HEK293 (cell line): Measurements from ENCODE around the gene YWHAQ.
"Not testable (repeated sequence)": the region's sequence is repeated elsewhere in the genome, so short reads cannot be mapped to it uniquely, and the experiment has no call there.

Experiments used
- CTCF ChIA-PET: fragments of 350-600 bp; formaldehyde crosslinking; extraction: SDS; loops from one replicate; lab custom pipeline; 2021; ENCODE audit warnings: antibody characterized with exemption; lab: Yijun Ruan, JAX
- POLR2A ChIA-PET: fragments of 300-600 bp; formaldehyde crosslinking; extraction: SDS; loops from one replicate; lab custom pipeline; 2020; ENCODE audit warnings: antibody characterized with exemption, inconsistent platforms; lab: Yijun Ruan, JAX
- H3K27ac ChIP-seq: fragments of 200-500 bp; sonication (Bioruptor generic); 2 replicates; pipeline ENCODE4 v1.5.1; 2014; ENCODE audit warnings: low read depth, low read length, control low read depth, inconsistent platforms; ENCODE audit errors: extremely low read depth
- H3K36me3 ChIP-seq, 2 experiments: fragments of 200-500 bp in 1 of 2; sonication (Bioruptor generic) in 1 of 2; 1 replicate in 1 of 2; 2 replicates in 1 of 2; pipeline ENCODE4 v1.5.1; 2014 to 2017; ENCODE audit warnings: inconsistent platforms in 2 of 2, low read length in 2 of 2; ENCODE audit not compliant: control insufficient read depth in 2 of 2, insufficient read depth in 1 of 2
- H3K4me1 ChIP-seq: fragments of 200-500 bp; sonication (Bioruptor generic); 2 replicates; pipeline ENCODE4 v1.5.1; 2014; ENCODE audit warnings: mild to moderate bottlenecking, low read length, inconsistent platforms; ENCODE audit not compliant: control insufficient read depth, insufficient read depth
- H3K4me3 ChIP-seq: 2 replicates; pipeline ENCODE4 v1.5.1; 2011; ENCODE audit warnings: low read depth, mild to moderate bottlenecking, control low read depth, low read length, moderate library complexity
- H3K9me3 ChIP-seq: fragments of 200-500 bp; sonication (Bioruptor generic); 2 replicates; pipeline ENCODE4 v1.5.1; 2014; ENCODE audit warnings: low read depth, low read length, inconsistent platforms; ENCODE audit not compliant: control insufficient read depth, insufficient read depth
- BCL11A ChIP-seq: fragments of 450-650 bp; formaldehyde crosslinking; IDR thresholded peaks from 2 replicates; pipeline ENCODE4 v1.5.1; 2016; ENCODE audit warnings: low read depth, missing biosample characterization, missing genetic modification characterization
- GLIS1 ChIP-seq: fragments of 450-650 bp; formaldehyde crosslinking; IDR thresholded peaks from 2 replicates; pipeline ENCODE4 v1.5.1; 2016; ENCODE audit warnings: missing biosample characterization, missing genetic modification characterization
- KLF1 ChIP-seq: fragments of 450-650 bp; formaldehyde crosslinking; IDR thresholded peaks from 2 replicates; pipeline ENCODE4 v1.5.1; 2016; ENCODE audit warnings: missing biosample characterization, missing genetic modification characterization
- WT1 ChIP-seq: fragments of 450-650 bp; formaldehyde crosslinking; IDR thresholded peaks from 2 replicates; pipeline ENCODE4 v1.5.1; 2016; ENCODE audit warnings: missing biosample characterization, missing genetic modification characterization
- ZBTB17 ChIP-seq: fragments of 450-650 bp; formaldehyde crosslinking; IDR thresholded peaks from 2 replicates; pipeline ENCODE4 v1.5.1; 2016; ENCODE audit warnings: missing biosample characterization, missing genetic modification characterization
- ZFP37 ChIP-seq: fragments of 450-650 bp; formaldehyde crosslinking; IDR thresholded peaks from 2 replicates; pipeline ENCODE4 v1.5.1; 2016; ENCODE audit warnings: missing biosample characterization, missing genetic modification characterization
- ZNF169 ChIP-seq: fragments of 450-650 bp; formaldehyde crosslinking; IDR thresholded peaks from 2 replicates; pipeline ENCODE4 v1.5.1; 2016; ENCODE audit warnings: missing biosample characterization, missing genetic modification characterization
- ZNF184 ChIP-seq: fragments of 450-650 bp; IDR thresholded peaks from 2 replicates; pipeline ENCODE4 v1.5.1; 2018; ENCODE audit warnings: missing biosample characterization, mild to moderate bottlenecking, missing genetic modification characterization
- ZNF2 ChIP-seq: fragments of 450-650 bp; formaldehyde crosslinking; IDR thresholded peaks from 2 replicates; pipeline ENCODE4 v1.5.1; 2016; ENCODE audit warnings: missing biosample characterization, missing genetic modification characterization
- ZNF239 ChIP-seq: fragments of 450-650 bp; formaldehyde crosslinking; IDR thresholded peaks from 2 replicates; pipeline ENCODE4 v1.5.1; 2016; ENCODE audit warnings: missing biosample characterization, missing genetic modification characterization
- ZNF404 ChIP-seq: fragments of 450-650 bp; formaldehyde crosslinking; IDR thresholded peaks from 2 replicates; pipeline ENCODE4 v1.5.1; 2017; ENCODE audit warnings: missing biosample characterization, missing genetic modification characterization
- ZNF549 ChIP-seq: fragments of 450-650 bp; IDR thresholded peaks from 2 replicates; pipeline ENCODE4 v1.5.1; 2018; ENCODE audit warnings: missing biosample characterization, missing genetic modification characterization, mild to moderate bottlenecking, inconsistent platforms, moderate library complexity
- ZNF555 ChIP-seq: fragments of 450-650 bp; formaldehyde crosslinking; conservative IDR thresholded peaks from 2 replicates; pipeline ENCODE4 v1.5.1; 2017; ENCODE audit warnings: missing biosample characterization, mild to moderate bottlenecking, missing genetic modification characterization, inconsistent platforms
- ZNF596 ChIP-seq: fragments of 450-650 bp; IDR thresholded peaks from 2 replicates; pipeline ENCODE4 v1.5.0; 2018; ENCODE audit warnings: missing biosample characterization, mild to moderate bottlenecking, missing genetic modification characterization, moderate library complexity
- ZNF747 ChIP-seq: fragments of 450-650 bp; formaldehyde crosslinking; IDR thresholded peaks from 2 replicates; pipeline ENCODE4 v1.5.1; 2016; ENCODE audit warnings: missing biosample characterization, missing genetic modification characterization
- ZNF776 ChIP-seq: fragments of 450-650 bp; formaldehyde crosslinking; IDR thresholded peaks from 2 replicates; pipeline ENCODE4 v1.5.0; 2017; ENCODE audit warnings: missing biosample characterization, missing genetic modification characterization, borderline replicate concordance
- ZSCAN23 ChIP-seq: fragments of 450-650 bp; formaldehyde crosslinking; IDR thresholded peaks from 2 replicates; pipeline ENCODE4 v1.5.1; 2016; ENCODE audit warnings: missing biosample characterization, missing genetic modification characterization
- TF ChIP-seq, protein P1 (sequence below): fragments of 450-650 bp; formaldehyde crosslinking; IDR thresholded peaks from 2 replicates; pipeline ENCODE4 v1.5.1; 2016; ENCODE audit warnings: missing biosample characterization, missing genetic modification characterization

The YWHAQ gene

GRCh38 chr2:9610781-9611548, 19.8 kb downstream of the YWHAQ start:
- TF ChIP-seq GLIS1 (tag by site-specific recombination), result peak; percentile 46; the same call in 1 of the 2 replicates
- TF ChIP-seq ZNF555, result no peak
- peak; percentile 89 for TF ChIP-seq ZNF549
- Histone ChIP-seq H3K4me3 (no peak overlapping the region), H3K36me3 (peaks cover 0 to 7% of the 10 kb centered on the region in 2 experiments; a peak in 2 of 3 replicates), H3K9me3 (no peaks in the 10 kb centered on the region), H3K4me1 (peaks cover 31% of the 10 kb centered on the region), H3K27ac (no peak overlapping the region)
- ChIA-PET POLR2A (interaction anchor here (1.2 to 1.5 kb wide), 2 partner anchors 20 to 55 kb away, joined by 3 to 6 read pairs; partner anchors contain the start of genes ADAM17 and YWHAQ), CTCF (no interaction called here)

DNA sequence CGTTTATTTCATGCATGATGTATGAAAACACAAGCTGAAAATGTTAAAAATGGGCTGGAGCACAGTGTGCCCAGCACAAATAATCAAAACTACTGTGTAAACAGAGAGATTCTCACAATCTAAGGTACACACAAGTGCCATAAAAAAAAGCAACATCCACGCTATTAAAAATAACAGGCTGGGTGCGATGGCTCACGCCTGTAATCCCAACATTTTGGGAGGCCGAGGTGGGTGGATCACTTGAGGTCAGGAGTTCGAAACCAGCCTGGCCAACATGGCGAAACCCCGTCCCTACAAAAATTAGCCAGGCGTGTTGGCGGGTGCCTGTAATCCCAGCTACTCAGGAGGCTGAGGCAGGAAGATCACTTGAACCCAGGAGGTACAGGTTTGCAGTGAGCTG, 22.3 kb downstream of the YWHAQ start:
- 0 out of 2 replicates have a peak, but pooled peaks have one; percentile 23 for TF ChIP-seq KLF1
- peak; percentile 32; the same call in 1 of the 2 replicates for TF ChIP-seq ZBTB17 (tag by site-specific recombination)
- peak; percentile 51; the same call in 1 of the 2 replicates for TF ChIP-seq WT1 (tag by site-specific recombination)
- TF ChIP-seq ZNF2 (tag by site-specific recombination), result 0 out of 2 replicates have a peak, but pooled peaks have one; percentile 17
- H3K9me3 ChIP-seq, POLR2A ChIA-PET, H3K36me3 ChIP-seq, H3K27ac ChIP-seq, H3K4me3 ChIP-seq: not testable (repeated sequence)
- peaks cover 13% of the 10 kb centered on the region for H3K4me1 ChIP-seq
- CTCF ChIA-PET, result interaction anchor here (0.6 to 1.4 kb wide), 2 partner anchors 9 to 135 kb away, joined by 3 to 4 read pairs; no protein-coding TSS in a partner anchor

GRCh38 chr2:9602412-9602811, 28.4 kb downstream of the YWHAQ start:
- no peak overlapping the region for H3K4me3 ChIP-seq
- H3K36me3 ChIP-seq, result peaks cover 14 to 34% of the 10 kb centered on the region in 2 experiments
- no peaks in the 10 kb centered on the region for H3K4me1 ChIP-seq
- TF ChIP-seq ZNF169 (tag by site-specific recombination), result no peak
- no peak for TF ChIP-seq ZNF776
- no peak for TF ChIP-seq ZFP37
- TF ChIP-seq ZNF184 (tag by site-specific recombination), result no peak
- no peak for TF ChIP-seq ZNF404 (tag by site-specific recombination)
- no peak for TF ChIP-seq ZNF747 (tag by site-specific recombination)
- TF ChIP-seq ZSCAN23 (tag by site-specific recombination), result no peak
- no peak for TF ChIP-seq ZNF239
- no peak for TF ChIP-seq ZNF596 (tag by site-specific recombination)
- no peak for TF ChIP-seq KLF1
- TF ChIP-seq BCL11A (tag by site-specific recombination), result no peak
- TF ChIP-seq, protein P1, sequence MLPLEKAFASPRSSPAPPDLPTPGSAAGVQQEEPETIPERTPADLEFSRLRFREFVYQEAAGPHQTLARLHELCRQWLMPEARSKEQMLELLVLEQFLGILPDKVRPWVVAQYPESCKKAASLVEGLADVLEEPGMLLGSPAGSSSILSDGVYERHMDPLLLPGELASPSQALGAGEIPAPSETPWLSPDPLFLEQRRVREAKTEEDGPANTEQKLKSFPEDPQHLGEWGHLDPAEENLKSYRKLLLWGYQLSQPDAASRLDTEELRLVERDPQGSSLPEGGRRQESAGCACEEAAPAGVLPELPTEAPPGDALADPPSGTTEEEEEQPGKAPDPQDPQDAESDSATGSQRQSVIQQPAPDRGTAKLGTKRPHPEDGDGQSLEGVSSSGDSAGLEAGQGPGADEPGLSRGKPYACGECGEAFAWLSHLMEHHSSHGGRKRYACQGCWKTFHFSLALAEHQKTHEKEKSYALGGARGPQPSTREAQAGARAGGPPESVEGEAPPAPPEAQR, result no peak
- CTCF ChIA-PET, result interaction anchor here (0.6 to 1.1 kb wide), 4 partner anchors 31 to 168 kb away, joined by 3 to 4 read pairs (median 3); no protein-coding TSS in a partner anchor
- H3K9me3 ChIP-seq, result no peaks in the 10 kb centered on the region
- POLR2A ChIA-PET, result interaction anchor here (1.2 kb wide), 1 partner anchor 29 kb away, joined by 4 read pairs; the partner anchor contains the start of gene YWHAQ
- no peak overlapping the region for H3K27ac ChIP-seq
